Esophagus squamous epithelium (tissue), 5 donors: ENCODE measurements around the gene SLC13A4. TPM values are rescaled to one million over a fixed set of nuclear protein-coding genes. Genes with fewer than 3 reads are reported as not detected.
A peak's percentile ranks its signal among the peaks of the same experiment; 100 is the strongest.
"Not testable (repeated sequence)": the region's sequence is repeated elsewhere in the genome, so short reads cannot be mapped to it uniquely, and the experiment has no call there.

Experiments used
- DNase-seq: peaks from one replicate; lab custom pipeline; 2025; lab: John Stamatoyannopoulos, UW
- H3K27ac ChIP-seq, 4 donors: fragments of 200-600 bp; sonication (generic); one replicate each; pipeline ENCODE4 v1.5.1; 2016 to 2019; ENCODE audit warnings: mild to moderate bottlenecking in 1 of 4
- H3K27me3 ChIP-seq, 4 donors: fragments of 200-600 bp; sonication (generic); 1 replicate in 3 of 4; 2 replicates in 1 of 4; pipeline versions ENCODE4 v1.5.1 to v1.6.0; 2017 to 2021; ENCODE audit warnings: antibody characterized with exemption in 1 of 4
- H3K36me3 ChIP-seq, 3 donors: fragments of 200-600 bp; sonication (generic); one replicate each; pipeline ENCODE4 v1.5.1; 2016 to 2019
- H3K4me1 ChIP-seq, 3 donors: fragments of 200-600 bp; sonication (generic); one replicate each; pipeline ENCODE4 v1.5.1; 2017 to 2019
- H3K4me3 ChIP-seq, 4 donors: fragments of 200-600 bp; sonication (generic); 1 replicate in 3 of 4; 2 replicates in 1 of 4; pipeline ENCODE4 v1.5.1; 2016 to 2019; ENCODE audit warnings: mild to moderate bottlenecking in 2 of 4, moderate library complexity in 1 of 4
- H3K9me3 ChIP-seq, 3 donors: fragments of 200-600 bp; sonication (generic); one replicate each; pipeline ENCODE4 v1.5.1; 2016 to 2019
- POLR2A ChIP-seq, 4 donors: fragments of 450-650 bp; IDR thresholded peaks; one replicate each; pipeline ENCODE4 v1.6.1; 2017; ENCODE audit warnings: antibody characterized with exemption in 4 of 4, mild to moderate bottlenecking in 4 of 4, moderate library complexity in 3 of 4
- WGBS, 2 donors: methylation state at CpG; one replicate each; pipeline ENCODE4 v1.1.5; 2018; 5-methylcytosine and 5-hydroxymethylcytosine counted together
- intact Hi-C: fragments of 100-400 bp; cut with DNase I; formaldehyde crosslinking; loops from one replicate; pipeline ENCODE4 v1.15.0; 2022
- total RNA-seq, 4 donors: library from RNA; depleted of rRNA; stranded (reverse); fragments of >200 nt; gene quantifications; one replicate each; pipeline ENCODE4 v1.1.0, GENCODE V29; 2016
- TF ChIP-seq, protein P1 (sequence below), 6 experiments: fragments of 450-650 bp in 4 of 6; fragments of 200-600 bp in 2 of 6; sonication (generic) in 2 of 6; IDR thresholded peaks; one replicate each; pipeline ENCODE4 v1.5.1; 2016 to 2019; ENCODE audit warnings: antibody characterized with exemption in 6 of 6, mild to moderate bottlenecking in 4 of 6, moderate library complexity in 4 of 6
- donor health status: DM: yes; HTN: yes; CAD: no.

The SLC13A4 gene
- total RNA-seq, 4 donors from 2014 or later, result under 0.01 to 1.9 (median 1.5) TPM

DNA sequence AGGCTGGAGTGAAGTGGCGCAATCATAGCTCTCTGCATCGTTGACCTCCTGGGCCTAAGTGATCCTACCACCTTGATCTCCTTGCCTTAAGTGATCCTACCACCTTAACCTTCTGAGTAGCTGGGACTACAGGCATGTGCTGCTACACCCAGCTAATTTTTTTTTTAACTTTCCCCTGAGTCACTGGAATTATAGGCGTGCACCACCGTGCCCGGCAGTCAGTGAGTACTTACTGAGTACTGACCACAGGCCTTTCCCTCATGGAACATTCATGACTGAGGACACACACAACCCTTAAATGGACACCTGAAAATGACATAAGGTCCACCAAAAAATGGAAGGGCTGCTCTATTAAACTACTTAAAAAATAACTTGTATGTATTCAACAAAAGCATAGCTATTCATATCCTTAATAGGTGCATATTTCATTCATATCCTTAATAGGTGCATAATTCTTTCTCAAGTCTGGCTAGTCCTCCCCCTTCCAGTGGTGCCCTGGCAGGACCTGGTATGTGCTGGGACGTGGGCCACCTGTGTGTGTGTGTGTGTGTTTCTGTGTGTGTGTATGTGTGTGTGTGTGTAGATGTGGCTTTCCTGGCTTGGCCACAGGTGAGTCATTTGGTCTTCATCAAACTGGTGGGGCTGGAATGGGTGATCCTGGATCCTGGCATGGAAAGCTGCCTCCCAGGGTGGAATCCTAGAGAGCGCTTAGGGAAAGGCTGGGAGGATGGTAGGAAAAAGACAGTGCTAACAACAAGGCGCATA, 17.1 kb upstream of the SLC13A4 start:
- intact Hi-C loops, result no loop called here
- no peaks in the 10 kb centered on the region for H3K27me3 ChIP-seq
- H3K9me3 ChIP-seq, result no peaks in the 10 kb centered on the region
- peak overlapping the region; percentile 75 to 82 (median 78) for H3K27ac ChIP-seq
- peaks cover 5 to 54% (median 27%) of the 10 kb centered on the region in 3 donors for H3K4me1 ChIP-seq
- 48 to 67% methylated on average over 6 to 8 of the region's 8 CpGs for WGBS, 2 donors
- H3K4me3 ChIP-seq, result no peak overlapping the region
- no peaks in the 10 kb centered on the region for H3K36me3 ChIP-seq
- TF ChIP-seq, protein P1, sequence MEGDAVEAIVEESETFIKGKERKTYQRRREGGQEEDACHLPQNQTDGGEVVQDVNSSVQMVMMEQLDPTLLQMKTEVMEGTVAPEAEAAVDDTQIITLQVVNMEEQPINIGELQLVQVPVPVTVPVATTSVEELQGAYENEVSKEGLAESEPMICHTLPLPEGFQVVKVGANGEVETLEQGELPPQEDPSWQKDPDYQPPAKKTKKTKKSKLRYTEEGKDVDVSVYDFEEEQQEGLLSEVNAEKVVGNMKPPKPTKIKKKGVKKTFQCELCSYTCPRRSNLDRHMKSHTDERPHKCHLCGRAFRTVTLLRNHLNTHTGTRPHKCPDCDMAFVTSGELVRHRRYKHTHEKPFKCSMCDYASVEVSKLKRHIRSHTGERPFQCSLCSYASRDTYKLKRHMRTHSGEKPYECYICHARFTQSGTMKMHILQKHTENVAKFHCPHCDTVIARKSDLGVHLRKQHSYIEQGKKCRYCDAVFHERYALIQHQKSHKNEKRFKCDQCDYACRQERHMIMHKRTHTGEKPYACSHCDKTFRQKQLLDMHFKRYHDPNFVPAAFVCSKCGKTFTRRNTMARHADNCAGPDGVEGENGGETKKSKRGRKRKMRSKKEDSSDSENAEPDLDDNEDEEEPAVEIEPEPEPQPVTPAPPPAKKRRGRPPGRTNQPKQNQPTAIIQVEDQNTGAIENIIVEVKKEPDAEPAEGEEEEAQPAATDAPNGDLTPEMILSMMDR (IDR thresholded peaks at IDR 0.05), result no peak
- TF ChIP-seq POLR2A (IDR thresholded peaks at IDR 0.05), result no peak
- DNase-seq, result no peak

DNA sequence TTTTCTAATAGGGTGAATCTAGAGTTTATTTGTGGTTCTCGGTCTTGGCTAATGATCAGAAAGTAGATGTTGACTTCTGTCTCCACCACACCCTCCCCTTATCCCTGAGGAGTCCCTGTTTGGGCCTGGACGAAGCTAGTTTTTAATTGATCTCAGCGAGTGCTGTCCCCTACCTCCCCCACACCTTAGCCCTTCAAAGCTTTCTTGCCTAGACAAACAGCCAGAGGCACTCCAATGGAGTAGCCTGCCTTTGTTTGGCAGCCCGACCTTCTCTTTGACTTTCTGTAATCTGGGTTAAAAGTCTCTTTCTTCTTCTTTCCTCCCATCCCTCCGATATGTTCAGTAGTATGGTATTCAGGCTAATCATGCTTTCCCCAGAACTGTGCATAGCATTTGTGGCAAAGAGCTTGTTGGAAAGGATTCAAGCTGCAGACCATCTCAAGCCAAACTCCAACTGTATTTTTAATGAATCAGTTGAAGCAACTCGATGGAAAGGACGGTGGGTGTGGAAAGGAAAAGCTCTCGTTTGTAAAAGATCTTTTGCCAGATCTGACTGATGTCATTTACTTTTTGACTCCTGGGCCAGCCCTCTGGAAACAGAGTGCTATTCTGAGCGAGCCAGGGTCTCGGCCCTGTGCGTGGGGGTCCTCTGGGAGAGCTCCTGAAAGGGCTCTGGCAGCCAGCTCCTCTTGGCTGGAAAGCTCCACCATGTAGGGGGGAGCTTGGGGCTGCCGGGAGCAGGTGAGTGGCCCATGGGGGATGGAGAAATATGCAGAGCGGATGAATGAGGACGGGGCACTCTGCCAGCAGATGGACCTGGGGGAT, 16.1 kb upstream of the SLC13A4 start:
- peak overlapping the region in 1 of 4 donors; percentile 7 for H3K4me3 ChIP-seq

GRCh38 chr7:135742371-135742770, 14.4 kb upstream of the SLC13A4 start:
- no peak for DNase-seq
- no peaks in the 10 kb centered on the region for H3K9me3 ChIP-seq
- TF ChIP-seq, protein P1 (IDR thresholded peaks at IDR 0.05), result no peak
- no peak overlapping the region for H3K27ac ChIP-seq
- H3K4me3 ChIP-seq, result no peak overlapping the region
- intact Hi-C loops, result no loop called here
- peaks cover 5 to 39% (median 22%) of the 10 kb centered on the region in 3 donors for H3K4me1 ChIP-seq
- peaks cover 0 to 6% (median 0%) of the 10 kb centered on the region in 4 donors for H3K27me3 ChIP-seq
- no peaks in the 10 kb centered on the region for H3K36me3 ChIP-seq
- WGBS, 2 donors, result 62 to 64% methylated on average over 2 to 4 of the region's 4 CpGs

More for the DNA sequence above, 16.1 kb upstream of the SLC13A4 start:
- no peak for DNase-seq
- H3K9me3 ChIP-seq, result no peaks in the 10 kb centered on the region
- intact Hi-C loops, result no loop called here
- no peaks in the 10 kb centered on the region for H3K27me3 ChIP-seq
- H3K27ac ChIP-seq, result peak overlapping the region; percentile 75 to 82 (median 78)
- WGBS, 2 donors, result 40 to 41% methylated on average over 12 to 13 of the region's 14 CpGs
- TF ChIP-seq, protein P1 (IDR thresholded peaks at IDR 0.05), result no peak
- no peak for TF ChIP-seq POLR2A (IDR thresholded peaks at IDR 0.05)
- H3K4me1 ChIP-seq, result peaks cover 5 to 48% (median 25%) of the 10 kb centered on the region in 3 donors
- no peaks in the 10 kb centered on the region for H3K36me3 ChIP-seq

DNA sequence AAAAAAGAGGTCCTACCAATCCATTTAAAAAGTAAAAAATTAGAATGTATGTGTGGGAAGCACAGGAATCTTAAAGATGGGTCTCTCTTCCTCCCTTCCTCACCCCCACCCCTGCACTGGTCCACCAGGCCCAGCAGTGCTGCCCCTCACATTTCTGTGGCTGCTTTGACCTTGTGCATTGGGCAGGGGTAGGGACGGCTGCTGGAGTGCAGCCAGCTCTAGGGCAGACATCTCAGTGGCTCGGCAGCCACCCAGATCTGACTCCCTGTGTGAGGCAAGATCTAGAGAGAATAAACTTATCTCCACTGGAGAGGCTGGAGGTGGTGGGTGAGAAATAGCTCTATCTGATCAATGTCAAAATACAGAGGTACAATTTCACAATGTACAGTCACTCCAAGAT, 13.9 kb upstream of the SLC13A4 start:
- DNase-seq, result no peak
- peaks cover 0 to 6% (median 0%) of the 10 kb centered on the region in 4 donors for H3K27me3 ChIP-seq
- no peaks in the 10 kb centered on the region for H3K9me3 ChIP-seq
- no peaks in the 10 kb centered on the region for H3K36me3 ChIP-seq
- intact Hi-C loops, result no loop called here
- no peak overlapping the region for H3K4me3 ChIP-seq
- no peak for TF ChIP-seq POLR2A (IDR thresholded peaks at IDR 0.05)
- TF ChIP-seq, protein P1 (IDR thresholded peaks at IDR 0.05), result no peak
- H3K27ac ChIP-seq, result no peak overlapping the region
- 0% methylated on average over 1 of the region's 2 CpGs for WGBS, 2 donors
- H3K4me1 ChIP-seq, result peaks cover 5 to 42% (median 23%) of the 10 kb centered on the region in 3 donors

- Histone ChIP-seq H3K27ac (no peak overlapping the region), H3K4me1 (peaks cover 5 to 40% (median 30%) of the 10 kb centered on the region in 3 donors), H3K27me3 (peaks cover 0 to 6% (median 0%) of the 10 kb centered on the region in 4 donors), H3K36me3 (no peaks in the 10 kb centered on the region), H3K9me3 (no peaks in the 10 kb centered on the region), H3K4me3 (no peak overlapping the region)
- intact Hi-C loops, result no loop called here
- TF ChIP-seq, protein P1 (IDR thresholded peaks at IDR 0.05), result no peak
- no peak for TF ChIP-seq POLR2A (IDR thresholded peaks at IDR 0.05)
- no peak for DNase-seq
- WGBS, 2 donors, result 82 to 89% methylated on average over 3 of the region's 3 CpGs
These were observed 12.9 kb upstream of the SLC13A4 start for GRCh38 chr7:135740889-135741288.

DNA sequence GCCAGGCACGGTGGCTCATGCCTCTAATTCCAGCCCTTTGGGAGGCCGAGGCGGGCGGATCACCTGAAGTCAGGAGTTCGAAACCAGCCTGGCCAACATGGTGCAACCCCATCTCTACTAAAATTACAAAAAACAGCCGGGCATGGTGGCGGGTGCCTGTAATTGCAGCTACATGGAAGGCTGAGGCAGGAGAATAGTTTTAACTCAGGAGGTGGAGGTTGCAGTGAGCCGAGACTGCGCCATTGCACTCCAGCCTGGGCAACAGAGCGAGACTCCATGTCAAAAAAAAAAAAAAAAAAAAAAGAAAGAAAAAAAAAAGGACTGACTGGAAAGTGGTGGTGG, 9.3 kb upstream of the SLC13A4 start:
- WGBS, 2 donors, result 88% methylated on average over 5 of the region's 10 CpGs; no CpG with 5 or more reads in 1 of the 2 donors
- DNase-seq, H3K36me3 ChIP-seq, H3K27ac ChIP-seq, H3K4me3 ChIP-seq, intact Hi-C loops, H3K9me3 ChIP-seq, H3K27me3 ChIP-seq: not testable (repeated sequence)
- peaks cover 0 to 10% (median 9%) of the 10 kb centered on the region in 3 donors for H3K4me1 ChIP-seq
